ENCODE data around the gene TNRC18.

DNA sequence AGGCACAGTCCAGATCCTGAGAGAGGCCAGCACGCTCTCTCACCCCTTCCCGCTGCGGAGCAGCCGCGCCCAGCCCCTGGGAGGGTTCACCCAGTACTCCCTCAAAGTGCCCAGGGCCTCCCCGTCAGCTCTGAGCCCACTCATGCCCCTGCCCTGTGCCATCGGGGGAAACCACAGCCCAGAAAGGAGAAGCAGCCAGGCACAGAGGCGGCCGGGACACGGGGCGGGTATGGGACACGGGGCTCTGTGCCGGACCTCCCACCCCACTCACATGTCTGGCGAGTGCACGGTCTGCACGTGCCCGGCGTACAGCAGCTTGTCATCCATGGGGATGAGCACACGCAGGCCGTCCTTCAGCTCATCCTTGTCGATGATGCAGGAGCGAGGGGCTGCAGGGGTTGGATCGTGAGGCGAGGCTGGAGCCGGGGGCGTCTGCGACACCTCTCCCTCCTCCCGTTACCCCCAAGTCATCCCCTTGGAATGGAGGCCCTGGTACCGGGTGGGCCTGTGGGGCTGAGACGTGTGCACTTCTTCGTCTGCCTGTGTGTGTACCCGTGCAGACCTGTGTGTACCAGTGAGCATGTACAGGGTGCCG, 102.7 kb downstream of the TNRC18 start:
- TF ChIP-seq, protein P1, sequence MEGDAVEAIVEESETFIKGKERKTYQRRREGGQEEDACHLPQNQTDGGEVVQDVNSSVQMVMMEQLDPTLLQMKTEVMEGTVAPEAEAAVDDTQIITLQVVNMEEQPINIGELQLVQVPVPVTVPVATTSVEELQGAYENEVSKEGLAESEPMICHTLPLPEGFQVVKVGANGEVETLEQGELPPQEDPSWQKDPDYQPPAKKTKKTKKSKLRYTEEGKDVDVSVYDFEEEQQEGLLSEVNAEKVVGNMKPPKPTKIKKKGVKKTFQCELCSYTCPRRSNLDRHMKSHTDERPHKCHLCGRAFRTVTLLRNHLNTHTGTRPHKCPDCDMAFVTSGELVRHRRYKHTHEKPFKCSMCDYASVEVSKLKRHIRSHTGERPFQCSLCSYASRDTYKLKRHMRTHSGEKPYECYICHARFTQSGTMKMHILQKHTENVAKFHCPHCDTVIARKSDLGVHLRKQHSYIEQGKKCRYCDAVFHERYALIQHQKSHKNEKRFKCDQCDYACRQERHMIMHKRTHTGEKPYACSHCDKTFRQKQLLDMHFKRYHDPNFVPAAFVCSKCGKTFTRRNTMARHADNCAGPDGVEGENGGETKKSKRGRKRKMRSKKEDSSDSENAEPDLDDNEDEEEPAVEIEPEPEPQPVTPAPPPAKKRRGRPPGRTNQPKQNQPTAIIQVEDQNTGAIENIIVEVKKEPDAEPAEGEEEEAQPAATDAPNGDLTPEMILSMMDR (IDR thresholded peaks at IDR 0.05): no peak
- no peak for TF ChIP-seq POLR2A (IDR thresholded peaks at IDR 0.05)
